SU-DHL-6 (cell line): ENCODE results near the gene FAM110C.

Experiments
- EZH2phosphoT487 ChIP-seq: fragments of 200-600 bp; sonication (generic), shearing (Covaris generic); conservative IDR thresholded peaks from 2 replicates; pipeline ENCODE4 v1.6.1; 2018; ENCODE audit warnings: mild to moderate bottlenecking, antibody characterized with exemption, low read length, moderate library complexity, mixed read lengths
- TF ChIP-seq, protein P1 (sequence below): fragments of 200-600 bp; sonication (generic); IDR thresholded peaks from one replicate; pipeline ENCODE4 v1.5.1; 2017; ENCODE audit warnings: antibody characterized with exemption, mild to moderate bottlenecking, low read length, moderate library complexity; ENCODE audit not compliant: insufficient read depth, poor library complexity, severe bottlenecking

DNA sequence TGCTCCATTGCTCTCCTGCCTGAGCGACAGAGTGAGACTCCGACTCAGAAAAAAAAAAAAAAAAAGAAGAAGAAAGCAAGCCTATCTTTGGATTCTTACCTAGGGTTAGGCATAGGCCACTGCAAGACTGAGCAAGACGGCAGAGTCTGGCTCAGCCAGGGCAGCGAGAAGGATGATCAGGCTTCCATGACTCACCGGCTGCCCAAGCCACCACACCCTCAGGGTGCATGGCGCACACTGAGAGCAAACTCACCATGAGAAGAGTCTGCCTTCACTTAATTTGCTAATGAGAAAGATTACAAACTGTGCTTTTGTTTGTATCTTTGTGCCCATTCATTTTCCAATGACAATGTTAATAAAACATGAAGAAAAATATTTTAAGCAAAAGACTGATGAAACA lies 8.2 kb downstream of the FAM110C start:
- TF ChIP-seq, protein P1, sequence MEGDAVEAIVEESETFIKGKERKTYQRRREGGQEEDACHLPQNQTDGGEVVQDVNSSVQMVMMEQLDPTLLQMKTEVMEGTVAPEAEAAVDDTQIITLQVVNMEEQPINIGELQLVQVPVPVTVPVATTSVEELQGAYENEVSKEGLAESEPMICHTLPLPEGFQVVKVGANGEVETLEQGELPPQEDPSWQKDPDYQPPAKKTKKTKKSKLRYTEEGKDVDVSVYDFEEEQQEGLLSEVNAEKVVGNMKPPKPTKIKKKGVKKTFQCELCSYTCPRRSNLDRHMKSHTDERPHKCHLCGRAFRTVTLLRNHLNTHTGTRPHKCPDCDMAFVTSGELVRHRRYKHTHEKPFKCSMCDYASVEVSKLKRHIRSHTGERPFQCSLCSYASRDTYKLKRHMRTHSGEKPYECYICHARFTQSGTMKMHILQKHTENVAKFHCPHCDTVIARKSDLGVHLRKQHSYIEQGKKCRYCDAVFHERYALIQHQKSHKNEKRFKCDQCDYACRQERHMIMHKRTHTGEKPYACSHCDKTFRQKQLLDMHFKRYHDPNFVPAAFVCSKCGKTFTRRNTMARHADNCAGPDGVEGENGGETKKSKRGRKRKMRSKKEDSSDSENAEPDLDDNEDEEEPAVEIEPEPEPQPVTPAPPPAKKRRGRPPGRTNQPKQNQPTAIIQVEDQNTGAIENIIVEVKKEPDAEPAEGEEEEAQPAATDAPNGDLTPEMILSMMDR = no peak
- TF ChIP-seq EZH2phosphoT487 = no peak
